Upper lobe of left lung (tissue), 6 donors: ENCODE results near the gene FTSJ3. TPM values are rescaled to one million over a fixed set of nuclear protein-coding genes. Genes with fewer than 3 reads are reported as not detected.

ENCODE experiments used
- ATAC-seq, 2 donors: fragments of 200-7000 bp; cut with Tn5 transposase; one replicate each; pipeline ENCODE4 v1.9.1; 2022; ENCODE audit warnings: mild to moderate bottlenecking in 2 of 2, moderate library complexity in 2 of 2; ENCODE audit not compliant: low FRiP score in 2 of 2
- DNase-seq, 2 donors: peaks; one replicate each; pipeline ENCODE4 v3.0.0-alpha.2; 2019 to 2020
- H3K27ac ChIP-seq, 4 donors: fragments of 200-600 bp; sonication (generic); one replicate each; pipeline ENCODE4 v1.5.1; 2016 to 2019
- H3K27me3 ChIP-seq, 4 donors: fragments of 200-600 bp; sonication (generic); one replicate each; pipeline ENCODE4 v1.5.1; 2017 to 2019
- H3K36me3 ChIP-seq, 4 donors: fragments of 200-600 bp; sonication (generic); one replicate each; pipeline ENCODE4 v1.5.1; 2016 to 2019
- H3K4me1 ChIP-seq, 4 donors: fragments of 200-600 bp; sonication (generic); one replicate each; pipeline ENCODE4 v1.5.1; 2018 to 2019
- H3K4me3 ChIP-seq, 4 donors: fragments of 200-600 bp; sonication (generic); one replicate each; pipeline ENCODE4 v1.5.1; 2017 to 2019; ENCODE audit warnings: mild to moderate bottlenecking in 2 of 4, moderate library complexity in 1 of 4
- H3K9me3 ChIP-seq, 4 donors: fragments of 200-600 bp; sonication (generic); one replicate each; pipeline ENCODE4 v1.5.1; 2018 to 2019
- EP300 ChIP-seq, 4 donors: sonication (generic); formaldehyde crosslinking; IDR thresholded peaks; one replicate each; pipeline ENCODE4 v1.5.1; 2017; ENCODE audit warnings: antibody characterized with exemption in 4 of 4, control low read depth in 2 of 4
- POLR2A ChIP-seq, 4 donors: fragments of 450-650 bp; IDR thresholded peaks; one replicate each; pipeline ENCODE4 v1.5.1; 2016 to 2017; ENCODE audit warnings: antibody characterized with exemption in 4 of 4, mild to moderate bottlenecking in 2 of 4
- POLR2AphosphoS5 ChIP-seq, 2 donors: sonication (generic); formaldehyde crosslinking; IDR thresholded peaks; one replicate each; pipeline ENCODE4 v1.5.1; 2017; ENCODE audit warnings: antibody characterized with exemption in 2 of 2
- WGBS, 2 donors: methylation state at CpG; one replicate each; pipeline ENCODE4 v1.1.5; 2017 to 2018; 5-methylcytosine and 5-hydroxymethylcytosine counted together
- total RNA-seq, 6 donors: library from RNA; depleted of rRNA in 4 of 6; stranded (reverse); fragments of >200 nt in 4 of 6; gene quantifications; one replicate each; pipeline versions ENCODE4 v1.1.0 to v1.2.1, GENCODE V29; 2016 to 2021
- TF ChIP-seq, protein P1 (sequence below), 6 experiments: fragments of 450-650 bp in 4 of 6; fragments of 200-600 bp in 2 of 6; sonication (generic) in 2 of 6; IDR thresholded peaks; one replicate each; pipeline ENCODE4 v1.5.1; 2016 to 2019; ENCODE audit warnings: antibody characterized with exemption in 6 of 6
- donor health status: DM: no; HTN: no; CAD: no; lungs with moderate emphysema.
- donor health status: DM: no; HTN: yes; CAD: no; lungs with severe emphysema.

FTSJ3 gene
- total RNA-seq, 6 donors from 2014 or later, result 24.7 to 75.4 (median 41.8) TPM

DNA sequence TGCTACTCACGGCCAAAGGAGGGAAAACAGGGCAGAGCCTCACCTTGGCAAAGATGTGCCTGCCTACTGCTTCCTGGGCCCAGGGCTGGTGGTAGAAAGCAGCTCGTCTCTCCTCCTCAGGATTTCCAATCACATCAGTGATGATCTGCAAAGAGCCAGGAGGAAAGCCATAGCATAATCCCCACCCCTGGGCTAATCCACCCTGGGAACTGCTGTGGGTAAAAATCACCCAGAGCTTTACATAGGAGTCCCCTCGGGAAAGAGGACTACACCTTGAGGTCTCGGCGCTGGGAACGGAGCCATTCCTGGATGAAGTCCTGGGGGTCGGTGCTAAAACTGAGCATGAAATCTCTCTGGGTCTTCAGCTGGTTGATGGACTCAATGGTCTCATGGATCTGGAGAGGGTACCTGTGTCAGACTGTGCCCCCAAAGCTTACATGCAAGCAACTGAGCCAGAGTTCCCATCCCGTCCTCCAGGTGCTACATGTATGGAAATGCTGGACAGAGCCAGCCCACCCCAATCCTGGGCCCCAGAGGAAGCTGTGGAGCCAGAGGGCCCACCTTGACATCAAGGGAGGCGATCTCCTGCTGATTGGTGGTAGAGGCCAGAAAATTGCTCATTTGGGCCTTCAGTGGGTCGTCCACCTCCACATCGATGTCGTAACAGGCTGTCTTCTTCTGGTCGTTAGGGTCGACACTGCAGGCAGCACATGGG, 5.7 kb upstream of the FTSJ3 start:
- peaks cover 49 to 91% (median 79%) of the 10 kb centered on the region in 4 donors for H3K36me3 ChIP-seq
- H3K4me3 ChIP-seq, result no peak overlapping the region
- TF ChIP-seq POLR2AphosphoS5 (IDR thresholded peaks at IDR 0.05) (no peak), POLR2A (IDR thresholded peaks at IDR 0.05) (no peak), EP300 (IDR thresholded peaks at IDR 0.05) (no peak)
- TF ChIP-seq, protein P1, sequence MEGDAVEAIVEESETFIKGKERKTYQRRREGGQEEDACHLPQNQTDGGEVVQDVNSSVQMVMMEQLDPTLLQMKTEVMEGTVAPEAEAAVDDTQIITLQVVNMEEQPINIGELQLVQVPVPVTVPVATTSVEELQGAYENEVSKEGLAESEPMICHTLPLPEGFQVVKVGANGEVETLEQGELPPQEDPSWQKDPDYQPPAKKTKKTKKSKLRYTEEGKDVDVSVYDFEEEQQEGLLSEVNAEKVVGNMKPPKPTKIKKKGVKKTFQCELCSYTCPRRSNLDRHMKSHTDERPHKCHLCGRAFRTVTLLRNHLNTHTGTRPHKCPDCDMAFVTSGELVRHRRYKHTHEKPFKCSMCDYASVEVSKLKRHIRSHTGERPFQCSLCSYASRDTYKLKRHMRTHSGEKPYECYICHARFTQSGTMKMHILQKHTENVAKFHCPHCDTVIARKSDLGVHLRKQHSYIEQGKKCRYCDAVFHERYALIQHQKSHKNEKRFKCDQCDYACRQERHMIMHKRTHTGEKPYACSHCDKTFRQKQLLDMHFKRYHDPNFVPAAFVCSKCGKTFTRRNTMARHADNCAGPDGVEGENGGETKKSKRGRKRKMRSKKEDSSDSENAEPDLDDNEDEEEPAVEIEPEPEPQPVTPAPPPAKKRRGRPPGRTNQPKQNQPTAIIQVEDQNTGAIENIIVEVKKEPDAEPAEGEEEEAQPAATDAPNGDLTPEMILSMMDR (IDR thresholded peaks at IDR 0.05), result no peak
- no peak overlapping the region for H3K27ac ChIP-seq
- peaks cover 24 to 39% (median 35%) of the 10 kb centered on the region in 4 donors for H3K4me1 ChIP-seq
- DNase-seq, result no peak
- no peaks in the 10 kb centered on the region for H3K27me3 ChIP-seq
- H3K9me3 ChIP-seq, result no peaks in the 10 kb centered on the region
- WGBS, 2 donors, result 83 to 88% methylated on average over 11 to 13 of the region's 14 CpGs
- ATAC-seq, result no peak

DNA sequence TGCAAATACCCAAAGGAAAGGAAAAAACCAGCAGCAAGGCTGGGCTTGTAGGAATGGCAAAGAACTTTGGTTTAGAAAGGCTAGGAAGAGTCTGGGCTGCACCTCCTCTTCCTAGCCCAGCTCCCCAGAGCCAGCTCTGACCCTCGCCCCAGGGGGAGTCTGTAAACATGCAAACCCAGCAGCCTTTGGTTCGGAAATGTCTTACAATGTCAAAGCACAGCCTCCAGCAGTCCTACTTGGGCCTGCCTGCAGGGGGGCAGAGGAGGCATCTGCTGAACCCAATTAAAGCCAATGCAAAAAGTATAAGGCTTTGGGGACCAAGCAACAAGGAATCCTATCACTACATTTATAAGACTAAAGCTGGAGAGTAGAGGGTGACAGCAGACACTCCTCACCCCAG, 5.0 kb upstream of the FTSJ3 start:
- H3K4me1 ChIP-seq, result peaks cover 21 to 38% (median 33%) of the 10 kb centered on the region in 4 donors
- 88% methylated on average over 2 of the region's 2 CpGs; no CpG with 5 or more reads in 1 of the 2 donors for WGBS, 2 donors
- H3K27ac ChIP-seq, result no peak overlapping the region
- ATAC-seq (no peak), DNase-seq (no peak)
- H3K4me3 ChIP-seq, result no peak overlapping the region
- peaks cover 49 to 87% (median 78%) of the 10 kb centered on the region in 4 donors for H3K36me3 ChIP-seq
- H3K27me3 ChIP-seq, result no peaks in the 10 kb centered on the region
- no peak for TF ChIP-seq POLR2A (IDR thresholded peaks at IDR 0.05)
- H3K9me3 ChIP-seq, result no peaks in the 10 kb centered on the region

DNA sequence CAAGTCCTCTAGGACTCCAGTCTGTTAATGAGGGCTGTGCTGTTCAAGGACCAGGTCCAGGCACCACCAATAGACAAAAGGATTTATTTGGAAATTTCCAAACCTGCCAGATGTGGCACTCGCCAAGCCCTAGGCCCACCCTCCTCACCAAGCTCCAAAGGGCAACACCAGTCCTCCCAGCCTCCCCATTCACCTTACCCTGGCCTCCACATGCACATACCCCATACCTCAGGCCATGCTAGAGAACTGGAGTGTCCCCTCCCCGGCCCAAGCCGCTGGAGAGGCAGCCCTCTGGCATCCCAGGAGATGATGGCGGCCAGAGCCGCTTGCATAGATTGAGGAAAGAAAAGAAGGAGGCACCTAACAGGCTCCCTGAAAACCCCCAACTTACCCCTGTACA, 4.6 kb upstream of the FTSJ3 start:
- Histone ChIP-seq H3K36me3 (peaks cover 49 to 83% (median 74%) of the 10 kb centered on the region in 4 donors), H3K4me3 (no peak overlapping the region), H3K27ac (no peak overlapping the region), H3K9me3 (no peaks in the 10 kb centered on the region), H3K4me1 (peaks cover 19 to 33% (median 29%) of the 10 kb centered on the region in 4 donors), H3K27me3 (no peaks in the 10 kb centered on the region)
- TF ChIP-seq EP300 (IDR thresholded peaks at IDR 0.05), result no peak
- no peak for TF ChIP-seq POLR2AphosphoS5 (IDR thresholded peaks at IDR 0.05)
- no peak for TF ChIP-seq POLR2A (IDR thresholded peaks at IDR 0.05)
- TF ChIP-seq, protein P1 (IDR thresholded peaks at IDR 0.05), result no peak
- WGBS, 2 donors, result 84 to 88% methylated on average over 2 to 5 of the region's 5 CpGs
- ATAC-seq, result no peak
- DNase-seq, result no peak

DNA sequence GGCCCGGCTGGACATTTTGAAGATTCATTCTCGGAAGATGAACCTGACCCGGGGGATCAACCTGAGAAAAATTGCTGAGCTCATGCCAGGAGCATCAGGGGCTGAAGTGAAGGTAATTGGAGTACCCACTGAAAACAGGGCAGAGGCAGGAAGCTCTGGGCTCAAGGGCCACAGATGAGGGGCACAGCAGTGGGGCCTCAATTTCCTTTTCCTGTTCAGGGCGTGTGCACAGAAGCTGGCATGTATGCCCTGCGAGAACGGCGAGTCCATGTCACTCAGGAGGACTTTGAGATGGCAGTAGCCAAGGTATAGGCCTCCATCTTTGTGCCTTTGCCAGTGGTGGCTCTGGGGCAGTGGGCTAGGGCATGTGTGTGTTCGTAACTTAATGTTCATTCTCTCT, 4.0 kb upstream of the FTSJ3 start:
- no peaks in the 10 kb centered on the region for H3K9me3 ChIP-seq
- DNase-seq, result no peak
- peaks cover 19 to 32% (median 29%) of the 10 kb centered on the region in 4 donors for H3K4me1 ChIP-seq
- no peaks in the 10 kb centered on the region for H3K27me3 ChIP-seq
- no peak for ATAC-seq
- 52 to 58% methylated on average over 7 to 8 of the region's 8 CpGs for WGBS, 2 donors
- TF ChIP-seq POLR2A (IDR thresholded peaks at IDR 0.05) (no peak), POLR2AphosphoS5 (IDR thresholded peaks at IDR 0.05) (no peak), EP300 (IDR thresholded peaks at IDR 0.05) (no peak)
- TF ChIP-seq, protein P1 (IDR thresholded peaks at IDR 0.05), result no peak
- no peak overlapping the region for H3K4me3 ChIP-seq
- peaks cover 45 to 78% (median 69%) of the 10 kb centered on the region in 4 donors for H3K36me3 ChIP-seq
- no peak overlapping the region for H3K27ac ChIP-seq

DNA sequence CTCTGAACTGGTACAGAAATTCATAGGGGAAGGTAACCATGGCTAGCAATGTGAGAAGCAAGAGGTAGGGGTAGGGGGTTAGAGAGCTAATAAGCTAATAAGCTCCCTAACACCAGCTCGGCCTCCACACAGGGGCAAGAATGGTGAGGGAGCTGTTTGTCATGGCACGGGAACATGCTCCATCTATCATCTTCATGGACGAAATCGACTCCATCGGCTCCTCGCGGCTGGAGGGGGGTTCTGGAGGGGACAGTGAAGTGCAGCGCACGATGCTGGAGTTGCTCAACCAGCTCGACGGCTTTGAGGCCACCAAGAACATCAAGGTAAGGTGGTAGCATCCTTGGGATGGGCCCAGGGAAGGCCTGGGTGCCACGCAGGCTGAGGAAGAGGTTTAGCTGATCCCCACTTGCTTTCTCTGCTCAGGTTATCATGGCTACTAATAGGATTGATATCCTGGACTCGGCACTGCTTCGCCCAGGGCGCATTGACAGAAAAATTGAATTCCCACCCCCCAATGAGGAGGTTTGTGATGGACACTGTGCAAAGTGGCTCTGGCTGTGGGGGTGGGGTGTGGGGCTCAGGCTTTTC, 3.5 kb upstream of the FTSJ3 start:
- no peaks in the 10 kb centered on the region for H3K27me3 ChIP-seq
- H3K4me1 ChIP-seq, result peaks cover 24 to 37% (median 33%) of the 10 kb centered on the region in 4 donors
- peak overlapping the region in 1 of 4 donors; percentile 2 for H3K27ac ChIP-seq
- ATAC-seq, result no peak
- 80 to 81% methylated on average over 13 to 15 of the region's 15 CpGs for WGBS, 2 donors
- H3K9me3 ChIP-seq, result no peaks in the 10 kb centered on the region
- DNase-seq, result no peak
- H3K36me3 ChIP-seq, result peaks cover 44 to 75% (median 68%) of the 10 kb centered on the region in 4 donors
- H3K4me3 ChIP-seq, result no peak overlapping the region
- TF ChIP-seq POLR2AphosphoS5 (IDR thresholded peaks at IDR 0.05) (no peak), POLR2A (IDR thresholded peaks at IDR 0.05) (no peak), EP300 (IDR thresholded peaks at IDR 0.05) (no peak)
- TF ChIP-seq, protein P1 (IDR thresholded peaks at IDR 0.05), result no peak
